Lower leg skin (tissue), 4 donors: Measurements from ENCODE around the gene DNAJC17. TPM values are rescaled to one million over a fixed set of nuclear protein-coding genes. Genes with fewer than 3 reads are reported as not detected.

Experiments used
- DNase-seq, 2 donors: peaks; one replicate each; pipeline ENCODE4 v3.0.0-alpha.2; 2019; ENCODE audit warnings: low spot score in 2 of 2
- H3K4me3 ChIP-seq: fragments of 200-600 bp; sonication (generic); 2 replicates; pipeline ENCODE4 v1.5.1; 2017; ENCODE audit warnings: mild to moderate bottlenecking, low read depth; ENCODE audit not compliant: poor library complexity, severe bottlenecking
- POLR2A ChIP-seq, 2 donors: fragments of 450-650 bp; IDR thresholded peaks; one replicate each; pipeline ENCODE4 v1.6.1; 2016 to 2017; ENCODE audit warnings: antibody characterized with exemption in 2 of 2, mild to moderate bottlenecking in 1 of 2, moderate library complexity in 1 of 2
- WGBS, 2 donors: methylation state at CpG; one replicate each; pipeline ENCODE4 v1.1.5; 2018; 5-methylcytosine and 5-hydroxymethylcytosine counted together
- intact Hi-C: fragments of 100-400 bp; cut with DNase I; formaldehyde crosslinking; loops from one replicate; pipeline ENCODE4 v1.15.0; 2023; ENCODE audit warnings: low total_unique reads
- total RNA-seq, 4 donors: library from RNA; depleted of rRNA; stranded (reverse); fragments of >200 nt; gene quantifications; one replicate each; pipeline ENCODE4 v1.1.0, GENCODE V29; 2016
- TF ChIP-seq, protein P1 (sequence below), 3 donors: fragments of 450-650 bp; IDR thresholded peaks; one replicate each; pipeline ENCODE4 v1.5.1; 2016; ENCODE audit warnings: antibody characterized with exemption in 3 of 3, mild to moderate bottlenecking in 3 of 3, moderate library complexity in 2 of 3

DNAJC17 gene
- total RNA-seq, 4 donors from 2014 or later = 16.5 to 53.1 (median 29.3) TPM

DNA sequence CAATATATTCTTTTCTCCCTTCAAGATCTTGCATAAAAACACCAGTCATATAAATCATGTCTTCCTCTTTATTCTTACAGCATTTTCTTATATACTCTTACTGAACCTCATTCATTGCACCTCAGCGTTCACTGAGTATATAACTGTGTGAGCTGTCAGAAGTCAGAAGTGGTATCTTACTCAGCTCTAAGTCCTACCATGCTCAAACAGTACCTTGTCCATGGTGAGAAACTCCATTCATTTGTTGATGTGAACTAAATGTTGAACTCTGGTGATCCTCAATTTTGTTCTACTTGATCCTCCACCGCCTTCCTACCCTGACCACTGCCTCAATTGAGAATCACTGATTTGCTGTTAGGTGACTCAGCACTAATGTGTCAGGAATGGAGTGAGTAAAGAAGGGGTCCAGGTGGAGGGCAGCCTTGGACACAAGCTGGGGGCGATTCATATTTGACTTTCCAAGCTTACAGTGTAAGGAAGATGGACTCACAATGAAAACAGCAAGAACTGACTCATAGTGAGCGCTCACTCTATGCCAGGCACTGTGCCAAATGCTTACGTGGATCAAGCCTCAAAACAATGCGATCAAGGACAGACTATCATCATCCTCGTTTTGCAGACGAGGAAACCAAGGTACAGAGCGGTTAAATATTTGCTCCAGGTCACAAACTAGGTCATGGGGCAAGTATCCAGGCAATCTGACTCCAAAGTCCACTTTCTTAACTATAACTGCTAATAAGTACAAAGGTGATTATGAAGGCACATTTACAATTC, 13.9 kb downstream of the DNAJC17 start:
- no peak for TF ChIP-seq POLR2A (IDR thresholded peaks at IDR 0.05)
- TF ChIP-seq, protein P1, sequence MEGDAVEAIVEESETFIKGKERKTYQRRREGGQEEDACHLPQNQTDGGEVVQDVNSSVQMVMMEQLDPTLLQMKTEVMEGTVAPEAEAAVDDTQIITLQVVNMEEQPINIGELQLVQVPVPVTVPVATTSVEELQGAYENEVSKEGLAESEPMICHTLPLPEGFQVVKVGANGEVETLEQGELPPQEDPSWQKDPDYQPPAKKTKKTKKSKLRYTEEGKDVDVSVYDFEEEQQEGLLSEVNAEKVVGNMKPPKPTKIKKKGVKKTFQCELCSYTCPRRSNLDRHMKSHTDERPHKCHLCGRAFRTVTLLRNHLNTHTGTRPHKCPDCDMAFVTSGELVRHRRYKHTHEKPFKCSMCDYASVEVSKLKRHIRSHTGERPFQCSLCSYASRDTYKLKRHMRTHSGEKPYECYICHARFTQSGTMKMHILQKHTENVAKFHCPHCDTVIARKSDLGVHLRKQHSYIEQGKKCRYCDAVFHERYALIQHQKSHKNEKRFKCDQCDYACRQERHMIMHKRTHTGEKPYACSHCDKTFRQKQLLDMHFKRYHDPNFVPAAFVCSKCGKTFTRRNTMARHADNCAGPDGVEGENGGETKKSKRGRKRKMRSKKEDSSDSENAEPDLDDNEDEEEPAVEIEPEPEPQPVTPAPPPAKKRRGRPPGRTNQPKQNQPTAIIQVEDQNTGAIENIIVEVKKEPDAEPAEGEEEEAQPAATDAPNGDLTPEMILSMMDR (IDR thresholded peaks at IDR 0.05) = no peak
- no peak overlapping the region for H3K4me3 ChIP-seq
- WGBS, 2 donors = 53 to 67% methylated on average over 9 of the region's 9 CpGs
- no peak for DNase-seq
- intact Hi-C loops = no loop called here

DNA sequence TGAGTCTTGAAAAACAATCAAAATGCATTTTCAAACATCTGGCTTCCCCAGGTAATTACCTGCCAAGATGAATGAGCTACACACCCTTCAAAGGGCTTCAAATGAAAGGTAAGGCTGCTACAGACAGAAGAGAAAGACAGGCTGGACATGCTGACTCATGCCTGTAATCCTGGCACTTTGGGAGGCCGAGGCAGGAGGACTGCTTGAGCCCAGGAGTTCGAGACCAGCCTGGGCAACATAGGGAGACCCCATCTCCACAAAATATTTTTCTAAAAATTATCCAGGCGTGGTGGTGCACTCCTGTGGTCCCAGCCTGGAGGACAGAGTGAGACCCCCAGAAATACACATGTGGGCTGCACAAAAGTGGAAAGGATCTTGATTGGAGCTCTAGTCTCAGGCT, 14.9 kb downstream of the DNAJC17 start:
- 83 to 92% methylated on average over 3 of the region's 3 CpGs for WGBS, 2 donors
- H3K4me3 ChIP-seq = no peak overlapping the region
- intact Hi-C loops = no loop called here
- DNase-seq = no peak
- TF ChIP-seq, protein P1 (IDR thresholded peaks at IDR 0.05) = no peak
- no peak for TF ChIP-seq POLR2A (IDR thresholded peaks at IDR 0.05)

DNA sequence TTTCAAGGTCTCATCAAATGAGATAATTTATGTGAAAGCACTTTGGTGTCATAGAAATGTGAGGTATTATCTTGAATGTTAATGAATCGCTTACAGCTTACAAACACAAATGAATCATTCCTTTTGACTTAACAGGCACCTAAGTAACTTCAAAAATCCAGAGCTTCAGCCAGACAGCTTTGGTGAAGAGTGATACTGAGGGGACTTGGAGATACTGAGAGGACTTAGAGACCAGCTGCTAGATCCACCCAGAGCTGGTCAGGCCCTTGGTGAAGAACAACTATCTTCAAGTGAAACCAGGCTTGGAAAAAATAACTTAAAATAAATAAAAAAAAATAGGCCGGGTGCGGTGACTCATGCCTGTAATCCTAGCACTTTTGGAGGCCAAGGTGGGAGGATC, 16.6 kb downstream of the DNAJC17 start:
- WGBS, 2 donors = 68 to 83% methylated on average over 3 of the region's 3 CpGs
- no peak for DNase-seq

DNA sequence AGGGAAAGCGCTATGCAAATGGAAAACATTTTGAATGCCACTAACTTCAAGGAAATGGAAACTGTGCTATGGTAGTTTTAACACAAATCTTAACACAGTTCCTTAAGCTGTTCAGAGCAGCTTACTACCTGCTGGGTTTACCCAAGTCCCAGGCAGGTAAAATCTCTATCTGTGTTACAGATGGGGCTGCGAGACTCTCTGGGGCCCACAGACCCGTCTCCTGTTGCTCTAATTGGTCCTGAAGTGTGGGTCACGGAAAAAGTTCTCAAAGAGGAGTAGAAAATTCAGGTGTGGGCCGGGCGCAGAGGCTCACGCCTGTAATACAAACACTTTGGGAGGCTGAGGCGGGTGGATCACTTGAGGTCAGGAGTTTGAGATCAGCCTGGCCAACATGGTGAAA, 17.3 kb downstream of the DNAJC17 start:
- WGBS, 2 donors = 89 to 95% methylated on average over 8 of the region's 8 CpGs
- TF ChIP-seq POLR2A (IDR thresholded peaks at IDR 0.05) = no peak
- TF ChIP-seq, protein P1 (IDR thresholded peaks at IDR 0.05) = no peak
- H3K4me3 ChIP-seq = no peak overlapping the region
- no peak for DNase-seq
- intact Hi-C loops = no loop called here

More for the DNA sequence above, 16.6 kb downstream of the DNAJC17 start:
- intact Hi-C loops = no loop called here
- no peak overlapping the region for H3K4me3 ChIP-seq
- no peak for TF ChIP-seq POLR2A (IDR thresholded peaks at IDR 0.05)
- TF ChIP-seq, protein P1 (IDR thresholded peaks at IDR 0.05) = no peak

DNA sequence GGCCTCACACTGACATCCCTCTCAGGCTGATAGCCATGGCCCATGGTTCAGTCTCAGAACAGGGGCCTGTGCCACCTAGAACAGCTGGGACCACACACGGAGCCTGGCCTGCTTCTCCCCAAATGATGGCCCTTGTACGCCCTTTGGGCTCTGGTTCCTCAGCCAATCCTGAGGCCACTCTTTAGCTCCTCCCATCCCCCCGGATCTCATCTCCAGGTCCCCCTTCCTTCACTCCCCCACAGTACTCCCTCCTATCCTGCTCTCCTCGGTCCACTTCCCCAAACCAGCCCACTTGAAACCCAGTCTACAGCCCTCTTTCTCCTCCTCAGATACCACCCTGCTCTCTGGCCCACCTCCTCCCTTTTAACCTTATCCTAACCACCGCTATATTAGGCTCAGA, 18.2 kb downstream of the DNAJC17 start:
- WGBS, 2 donors = 80 to 84% methylated on average over 5 of the region's 5 CpGs
- TF ChIP-seq POLR2A (IDR thresholded peaks at IDR 0.05) = no peak
- TF ChIP-seq, protein P1 (IDR thresholded peaks at IDR 0.05) = no peak
- DNase-seq = no peak
- H3K4me3 ChIP-seq = no peak overlapping the region
- intact Hi-C loops = no loop called here

DNA sequence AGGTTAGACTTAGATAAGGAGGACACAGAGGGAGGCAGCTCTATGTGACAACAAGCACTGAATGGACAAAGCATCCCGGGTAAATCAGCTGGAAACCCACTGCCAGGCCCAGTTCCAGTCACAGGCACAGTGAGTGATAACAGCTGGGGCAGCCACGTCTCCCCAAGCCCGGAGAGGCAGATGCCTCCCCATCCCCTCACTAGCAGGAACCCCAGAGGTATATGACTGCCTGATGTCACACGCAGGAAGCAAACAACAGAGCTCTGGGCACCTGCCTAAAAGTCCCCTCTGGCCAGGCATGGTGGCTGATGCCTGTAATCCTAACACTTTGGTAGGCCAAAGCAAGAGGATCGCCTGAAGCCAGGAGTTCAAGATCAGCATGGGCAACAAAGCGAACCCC, 19.3 kb downstream of the DNAJC17 start:
- intact Hi-C loops = no loop called here
- 73 to 80% methylated on average over 6 of the region's 6 CpGs for WGBS, 2 donors
- H3K4me3 ChIP-seq = no peak overlapping the region
- no peak for TF ChIP-seq POLR2A (IDR thresholded peaks at IDR 0.05)
- TF ChIP-seq, protein P1 (IDR thresholded peaks at IDR 0.05) = no peak
- no peak for DNase-seq
